Skeletal muscle satellite cell (primary cell): ENCODE data around the gene GPHA2.
A peak's percentile ranks its signal among the peaks of the same experiment; 100 is the strongest.

Experiments used
- H3K27me3 ChIP-seq: 2 replicates; pipeline ENCODE4 v1.7.0; 2013; ENCODE audit warnings: low read length; ENCODE audit not compliant: control insufficient read depth, insufficient read depth
- H3K36me3 ChIP-seq: 2 replicates; pipeline ENCODE4 v1.7.0; 2013; ENCODE audit warnings: mild to moderate bottlenecking, control low read depth, low read length; ENCODE audit not compliant: insufficient read depth
- H3K4me1 ChIP-seq: 2 replicates; pipeline ENCODE4 v1.7.0; 2013; ENCODE audit warnings: low read length; ENCODE audit not compliant: control insufficient read depth, insufficient read depth
- H3K4me2 ChIP-seq: 2 replicates; pipeline ENCODE4 v1.7.0; 2013; ENCODE audit warnings: mild to moderate bottlenecking, low read length
- H3K4me3 ChIP-seq: 2 replicates; pipeline ENCODE4 v1.7.0; 2013; ENCODE audit warnings: low read length
- H3K9ac ChIP-seq: 2 replicates; pipeline ENCODE4 v1.7.0; 2013; ENCODE audit warnings: mild to moderate bottlenecking, low read depth, low read length, moderate library complexity
- H3K9me3 ChIP-seq: replicated peaks from 2 replicates; pipeline ENCODE4 v1.7.0; 2013; ENCODE audit warnings: mild to moderate bottlenecking, control low read depth, low read length

GPHA2 gene

DNA sequence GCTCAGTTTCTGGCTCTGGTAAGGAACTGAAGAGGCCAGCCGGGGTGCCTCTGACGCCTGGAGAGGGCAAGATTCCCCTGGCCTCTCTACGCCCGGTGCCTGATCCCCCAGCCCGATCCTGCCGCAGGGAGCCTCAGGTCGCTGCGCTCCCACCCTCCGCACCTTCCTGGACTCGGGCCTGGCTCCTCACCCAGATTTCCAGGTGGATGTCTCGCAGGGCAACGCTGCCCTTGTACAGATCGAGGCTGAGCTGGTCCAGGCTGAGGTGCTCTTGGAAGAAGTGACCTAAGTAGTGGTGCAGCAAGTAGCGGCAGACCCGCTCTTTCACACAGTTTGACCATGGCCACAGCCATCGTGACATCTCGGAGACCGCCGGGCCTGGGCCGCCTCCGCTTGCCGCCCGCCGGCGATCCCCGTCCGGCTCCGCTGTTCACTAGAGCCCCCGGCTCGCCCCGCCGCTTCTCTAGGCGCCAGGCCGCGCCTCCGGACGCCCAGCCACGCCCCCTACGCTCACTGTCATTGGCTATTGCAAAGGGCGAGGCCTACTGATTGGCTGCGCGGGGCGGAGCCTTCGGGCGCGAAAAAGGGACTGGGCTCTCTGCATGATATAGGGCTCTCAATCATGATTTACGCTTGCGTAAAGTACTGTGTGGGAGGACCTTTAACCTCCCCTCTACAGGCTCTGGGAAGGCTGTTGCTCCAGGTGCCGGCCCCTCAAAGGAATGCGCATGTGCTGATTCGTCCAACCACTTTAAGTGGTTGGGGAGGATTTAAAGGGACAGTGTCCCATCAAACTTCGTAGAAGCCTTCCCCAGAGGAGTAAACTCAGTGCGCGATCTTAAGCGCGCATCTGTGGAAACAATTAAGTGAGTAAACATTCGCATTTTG, 18.7 kb downstream of the GPHA2 start, which contains the start of gene ATG2A:
ATG2A (minus strand) TSS at position 435 of the 888 bp plus-strand sequence; CDS start at position 361, 74 bp downstream.
- H3K27me3 ChIP-seq, result no peaks in the 10 kb centered on the region
- peaks cover 19% of the 10 kb centered on the region for H3K4me1 ChIP-seq
- H3K4me3 ChIP-seq, result peak within 1 kb of the TSS; percentile 86
- H3K9ac ChIP-seq, result peak within 1 kb of the TSS; percentile 95
- peak within 1 kb of the TSS; percentile 94 for H3K4me2 ChIP-seq
- peaks cover 14% of the 10 kb centered on the region for H3K36me3 ChIP-seq
- no peaks in the 10 kb centered on the region for H3K9me3 ChIP-seq

DNA sequence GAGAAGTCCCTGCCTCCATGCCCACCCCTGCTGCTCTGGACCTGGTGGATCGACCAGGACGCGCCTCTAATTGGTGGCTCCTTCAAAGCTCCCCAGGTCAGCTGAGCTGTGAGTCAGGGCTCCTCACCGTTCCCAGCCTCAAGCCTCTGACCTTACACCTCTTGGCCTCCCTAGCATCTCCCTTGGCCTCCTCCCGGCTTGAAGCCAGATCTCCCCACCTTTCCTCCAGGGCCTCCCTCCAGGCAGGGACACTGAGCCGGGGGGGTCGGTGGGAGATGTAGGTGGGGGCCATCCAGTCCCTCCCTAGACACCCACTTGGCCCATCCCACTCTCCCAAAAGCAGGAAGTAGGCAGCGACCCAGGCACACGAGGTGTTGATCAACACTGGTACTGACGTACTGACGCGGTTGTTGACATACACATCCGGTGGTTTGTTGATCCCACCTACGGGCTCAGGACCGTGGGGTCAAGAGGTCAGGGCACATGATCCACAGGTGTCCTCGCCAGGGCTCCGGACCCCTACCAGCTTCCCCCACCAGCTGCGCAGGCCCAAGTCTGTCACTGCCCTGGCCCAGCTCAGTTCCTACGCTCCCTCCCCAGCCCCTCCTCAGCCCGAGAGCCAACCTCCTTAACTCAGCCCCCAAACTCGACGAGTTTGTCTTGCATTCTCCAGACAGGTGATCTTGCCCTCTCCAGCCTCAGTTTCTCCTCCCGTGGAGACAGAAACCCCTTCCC, 19.5 kb downstream of the GPHA2 start:
- Histone ChIP-seq H3K36me3 (peaks cover 22% of the 10 kb centered on the region), H3K9me3 (no peaks in the 10 kb centered on the region), H3K9ac (peak overlapping the region; percentile 95), H3K4me1 (peaks cover 19% of the 10 kb centered on the region), H3K4me2 (peak overlapping the region; percentile 94), H3K4me3 (peak overlapping the region; percentile 86), H3K27me3 (no peaks in the 10 kb centered on the region)

DNA sequence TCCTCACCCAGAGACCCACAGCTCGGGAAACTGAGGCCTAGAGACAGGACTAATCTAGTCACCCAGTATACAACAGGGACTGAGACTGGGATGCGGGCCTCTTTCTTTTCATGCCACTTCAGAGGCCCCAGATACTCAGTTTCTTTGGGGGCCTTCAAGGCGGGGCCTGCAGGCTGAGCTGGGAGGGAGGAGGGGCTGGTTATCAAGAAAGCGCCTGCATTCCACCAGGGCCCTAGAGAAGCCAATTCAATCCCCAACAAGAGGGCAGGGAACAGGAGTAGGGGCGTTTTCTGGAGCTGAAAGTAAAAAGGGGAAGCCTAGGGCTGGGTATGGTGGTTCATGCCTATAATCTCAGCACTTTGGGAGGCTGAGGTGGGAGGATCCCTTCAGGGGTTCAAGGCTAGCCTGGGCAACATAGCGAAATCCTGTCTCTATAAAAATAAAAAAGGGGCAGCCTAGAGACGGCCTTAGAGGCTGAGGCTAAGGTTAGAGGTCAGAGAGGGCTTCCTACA, 20.3 kb downstream of the GPHA2 start:
- H3K36me3 ChIP-seq, result peaks cover 30% of the 10 kb centered on the region
- H3K4me3 ChIP-seq, result peak overlapping the region; percentile 86
- H3K9me3 ChIP-seq, result no peaks in the 10 kb centered on the region
- H3K4me2 ChIP-seq, result peak overlapping the region; percentile 94
- peak overlapping the region; percentile 95 for H3K9ac ChIP-seq
- H3K27me3 ChIP-seq, result no peaks in the 10 kb centered on the region
- peaks cover 19% of the 10 kb centered on the region for H3K4me1 ChIP-seq

DNA sequence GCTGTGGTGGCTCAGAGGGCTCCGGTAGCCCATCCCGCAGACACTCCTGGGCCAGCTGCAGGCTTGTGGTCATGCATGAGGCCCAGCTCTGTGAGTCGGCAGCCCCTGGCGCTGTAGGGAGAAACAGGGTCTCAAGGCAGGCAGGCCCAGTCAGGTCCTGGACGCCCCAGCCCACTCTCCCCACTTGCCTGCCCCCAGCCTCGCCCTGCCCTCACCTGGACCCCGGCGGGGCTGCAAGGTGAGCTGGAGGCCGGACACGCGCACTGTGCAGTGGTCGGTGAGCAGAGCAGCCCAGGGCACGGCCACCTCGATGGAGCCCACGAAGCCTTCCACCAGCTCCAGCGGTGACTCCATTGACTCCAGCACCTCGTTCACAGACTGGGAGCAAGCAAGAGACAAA, 21.6 kb downstream of the GPHA2 start:
- no peak overlapping the region for H3K9ac ChIP-seq
- peaks cover 43% of the 10 kb centered on the region for H3K36me3 ChIP-seq
- H3K27me3 ChIP-seq, result no peaks in the 10 kb centered on the region
- H3K4me1 ChIP-seq, result peaks cover 19% of the 10 kb centered on the region
- H3K4me2 ChIP-seq, result no peak overlapping the region
- H3K4me3 ChIP-seq, result no peak overlapping the region
- no peaks in the 10 kb centered on the region for H3K9me3 ChIP-seq

DNA sequence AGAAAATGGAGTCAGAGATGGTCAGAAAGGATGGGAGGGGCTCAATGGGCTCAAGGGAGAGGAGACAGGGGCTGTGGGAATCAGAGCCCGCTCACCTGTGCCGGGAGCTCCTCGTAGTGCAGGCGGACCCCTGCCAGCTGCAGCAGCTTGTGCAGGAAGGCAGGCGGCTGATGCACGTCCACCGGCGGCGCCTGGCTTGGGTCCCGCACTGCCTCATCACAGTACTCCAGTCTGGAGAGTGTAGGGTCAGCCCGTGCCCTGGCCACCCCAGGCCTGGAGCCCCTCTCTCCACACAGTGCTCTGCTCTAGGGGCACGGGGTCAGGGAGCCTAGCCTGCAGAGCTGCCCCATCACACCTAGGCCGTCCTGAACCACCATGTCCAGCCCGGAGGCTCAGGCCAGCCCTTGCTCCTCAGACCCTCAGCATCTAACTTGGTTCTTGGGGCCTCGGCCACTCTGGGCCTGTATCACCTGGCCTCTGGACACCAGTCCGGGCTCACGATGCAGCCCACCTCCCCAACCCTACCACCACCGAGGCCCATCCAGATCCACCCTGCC, 22.4 kb downstream of the GPHA2 start:
- H3K9ac ChIP-seq, result no peak overlapping the region
- H3K4me3 ChIP-seq, result no peak overlapping the region
- H3K4me1 ChIP-seq, result peaks cover 18% of the 10 kb centered on the region
- H3K9me3 ChIP-seq, result no peaks in the 10 kb centered on the region
- H3K36me3 ChIP-seq, result peaks cover 44% of the 10 kb centered on the region
- no peak overlapping the region for H3K4me2 ChIP-seq
- no peaks in the 10 kb centered on the region for H3K27me3 ChIP-seq

DNA sequence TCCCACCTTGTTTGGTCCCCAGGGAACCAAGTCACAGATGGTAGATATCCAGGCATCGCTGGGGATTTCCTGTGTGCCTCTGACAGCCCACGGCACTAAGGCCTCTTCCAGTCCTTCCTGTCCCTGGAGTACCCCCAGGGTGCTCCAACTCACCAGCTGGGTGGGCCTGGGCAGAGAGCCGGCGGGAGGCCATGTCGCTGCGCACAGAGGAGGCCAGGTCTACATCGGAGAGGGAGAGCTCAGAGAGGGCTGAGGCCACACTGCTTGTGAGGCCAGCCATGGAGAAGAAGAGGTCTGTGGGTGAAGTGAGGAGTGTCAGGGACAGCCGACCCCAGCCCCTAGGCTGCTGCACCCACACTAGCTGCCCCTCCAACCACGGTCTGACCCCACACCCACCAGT, 24.0 kb downstream of the GPHA2 start:
- Histone ChIP-seq H3K4me3 (no peak overlapping the region), H3K9me3 (no peaks in the 10 kb centered on the region), H3K27me3 (no peaks in the 10 kb centered on the region), H3K9ac (no peak overlapping the region), H3K4me1 (peaks cover 10% of the 10 kb centered on the region), H3K36me3 (peaks cover 54% of the 10 kb centered on the region), H3K4me2 (no peak overlapping the region)

DNA sequence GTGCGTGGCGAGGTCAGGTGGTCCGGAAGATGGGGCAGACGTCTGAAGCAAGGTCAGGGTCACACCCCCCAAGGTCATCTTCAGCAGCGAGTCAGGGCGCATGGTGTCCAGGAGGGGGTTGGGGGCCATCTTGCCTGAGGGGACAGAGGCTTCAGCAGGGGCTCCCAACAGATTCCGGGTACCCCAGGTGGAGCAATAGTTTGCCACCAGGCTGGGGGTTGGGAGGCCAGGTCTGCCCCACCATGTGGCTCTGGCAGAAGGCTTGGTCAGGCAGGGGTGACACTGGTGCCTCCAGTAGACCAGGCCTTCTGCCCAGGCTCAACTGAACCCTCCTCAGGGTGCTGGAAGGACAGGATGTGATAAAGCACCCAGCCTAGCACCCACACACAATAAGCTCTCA, 24.6 kb downstream of the GPHA2 start:
- peaks cover 8% of the 10 kb centered on the region for H3K4me1 ChIP-seq
- H3K9ac ChIP-seq, result no peak overlapping the region
- no peak overlapping the region for H3K4me2 ChIP-seq
- H3K27me3 ChIP-seq, result no peaks in the 10 kb centered on the region
- H3K36me3 ChIP-seq, result peaks cover 58% of the 10 kb centered on the region
- no peak overlapping the region for H3K4me3 ChIP-seq
- no peaks in the 10 kb centered on the region for H3K9me3 ChIP-seq

DNA sequence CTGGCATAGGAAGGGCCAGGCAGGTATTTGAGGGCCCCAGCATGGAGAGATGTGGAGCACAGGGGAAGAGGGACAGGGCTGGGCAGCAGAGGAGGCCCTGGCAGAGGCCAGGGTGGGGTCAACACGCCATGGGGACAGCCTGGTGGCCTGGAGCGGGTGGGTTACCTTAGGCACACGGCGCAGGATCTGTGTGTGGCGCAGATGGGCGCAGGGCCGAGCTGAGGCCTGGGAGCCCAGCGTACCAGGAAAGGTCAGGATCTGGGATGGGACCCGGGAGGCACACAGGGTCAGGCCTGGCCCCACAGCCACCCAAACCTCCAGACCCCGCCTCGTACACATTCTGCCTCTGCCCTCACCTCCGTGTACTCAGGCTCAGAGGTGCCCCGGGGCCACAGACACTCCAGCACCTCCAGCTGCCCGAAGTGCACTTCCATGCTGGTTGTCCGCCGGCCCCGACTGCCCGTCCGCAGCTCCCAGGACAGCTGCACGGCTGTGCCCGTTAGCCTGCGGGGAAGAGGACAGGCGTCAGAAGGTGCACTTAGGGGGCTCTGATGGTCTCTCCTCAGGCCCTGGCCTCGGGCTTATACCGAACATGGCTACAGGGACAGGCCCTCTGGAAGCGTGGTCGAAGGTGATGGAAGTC, 25.1 kb downstream of the GPHA2 start:
- Histone ChIP-seq H3K4me2 (no peak overlapping the region), H3K9ac (no peak overlapping the region), H3K9me3 (no peaks in the 10 kb centered on the region), H3K4me3 (no peak overlapping the region), H3K4me1 (peaks cover 2% of the 10 kb centered on the region), H3K27me3 (no peaks in the 10 kb centered on the region), H3K36me3 (peaks cover 63% of the 10 kb centered on the region)

DNA sequence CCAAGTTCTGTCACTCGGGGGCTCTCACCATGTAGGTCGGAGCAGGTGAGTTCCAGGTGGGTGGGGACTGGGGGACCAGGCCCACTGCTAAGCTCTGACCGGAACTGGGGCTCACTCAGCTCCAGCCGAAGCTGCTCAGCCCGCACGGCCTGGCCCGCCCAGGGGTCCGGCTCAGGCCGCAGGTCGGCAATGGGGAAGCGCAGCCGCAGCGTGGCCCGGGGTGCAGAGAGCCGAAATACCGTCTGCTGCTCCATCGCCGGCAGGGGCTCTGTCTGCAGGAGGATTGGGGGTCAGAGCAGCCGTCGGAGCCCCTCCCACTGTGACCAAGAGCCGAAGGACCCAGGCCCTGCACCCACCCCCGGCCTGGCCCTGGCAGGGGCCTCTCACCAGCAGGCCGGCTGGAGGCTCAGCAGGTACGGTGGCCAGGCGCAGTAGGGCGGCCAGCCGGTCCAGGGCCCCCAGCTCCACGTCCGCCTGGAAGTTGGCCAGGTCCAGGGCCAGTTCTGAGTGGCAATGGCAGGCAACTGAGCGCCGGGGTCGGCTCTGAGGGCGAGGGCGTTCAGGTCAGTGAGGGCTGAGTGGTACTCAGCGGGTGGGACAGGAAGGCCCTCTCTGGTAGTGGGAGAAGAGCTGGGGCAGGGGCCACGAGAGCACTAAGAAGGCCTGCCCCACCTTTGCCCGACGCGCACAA, 25.9 kb downstream of the GPHA2 start:
- Histone ChIP-seq H3K9me3 (no peaks in the 10 kb centered on the region), H3K27me3 (no peaks in the 10 kb centered on the region), H3K4me2 (no peak overlapping the region), H3K4me3 (no peak overlapping the region), H3K9ac (no peak overlapping the region), H3K36me3 (peaks cover 68% of the 10 kb centered on the region), H3K4me1 (no peaks in the 10 kb centered on the region)

DNA sequence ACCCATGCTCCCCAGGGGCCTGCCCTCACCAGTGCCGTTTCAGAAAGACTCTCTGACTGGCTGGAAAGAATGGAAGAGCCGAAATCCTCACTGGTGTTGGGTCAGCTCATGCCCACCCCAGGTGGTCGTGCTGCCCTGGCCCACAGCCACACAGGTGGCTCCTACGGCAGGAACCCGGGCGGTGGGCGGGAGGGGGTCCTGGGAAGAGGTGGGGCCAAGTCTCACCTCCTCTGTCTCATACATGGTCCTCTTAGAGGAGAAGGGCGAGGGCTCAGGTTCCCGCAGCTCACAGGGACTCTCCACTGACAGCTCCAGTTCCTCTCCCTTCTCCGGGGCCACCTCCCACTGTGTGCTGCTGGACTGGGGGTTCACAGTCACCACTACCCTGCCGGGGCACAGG, 26.9 kb downstream of the GPHA2 start:
- H3K4me3 ChIP-seq, result no peak overlapping the region
- H3K9ac ChIP-seq, result no peak overlapping the region
- no peaks in the 10 kb centered on the region for H3K9me3 ChIP-seq
- H3K27me3 ChIP-seq, result no peaks in the 10 kb centered on the region
- no peak overlapping the region for H3K4me2 ChIP-seq
- H3K36me3 ChIP-seq, result peaks cover 63% of the 10 kb centered on the region
- H3K4me1 ChIP-seq, result no peaks in the 10 kb centered on the region

DNA sequence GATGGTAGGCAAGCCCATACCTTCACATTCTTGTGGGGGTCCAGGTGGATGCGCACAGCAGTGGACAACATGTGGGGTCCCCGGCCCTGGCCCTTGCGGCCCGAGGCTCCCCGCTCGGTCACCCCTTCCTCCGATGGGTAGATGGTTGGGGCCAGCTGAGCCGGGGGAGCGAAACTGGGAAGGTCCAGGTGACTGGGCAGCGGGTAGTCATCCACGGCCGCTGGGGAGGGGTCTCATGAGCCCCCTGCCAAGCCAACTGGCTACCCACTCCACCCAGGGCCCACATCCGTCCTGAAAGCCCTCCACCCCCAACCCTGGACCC, 29.4 kb downstream of the GPHA2 start:
- Histone ChIP-seq H3K4me2 (no peak overlapping the region), H3K9me3 (no peaks in the 10 kb centered on the region), H3K9ac (no peak overlapping the region), H3K27me3 (no peaks in the 10 kb centered on the region), H3K36me3 (peaks cover 59% of the 10 kb centered on the region), H3K4me1 (no peaks in the 10 kb centered on the region), H3K4me3 (no peak overlapping the region)
